ENCODE data around the gene PTPN1.
"Not testable (repeated sequence)": the region's sequence is repeated elsewhere in the genome, so short reads cannot be mapped to it uniquely, and the experiment has no call there.

PTPN1 gene

DNA sequence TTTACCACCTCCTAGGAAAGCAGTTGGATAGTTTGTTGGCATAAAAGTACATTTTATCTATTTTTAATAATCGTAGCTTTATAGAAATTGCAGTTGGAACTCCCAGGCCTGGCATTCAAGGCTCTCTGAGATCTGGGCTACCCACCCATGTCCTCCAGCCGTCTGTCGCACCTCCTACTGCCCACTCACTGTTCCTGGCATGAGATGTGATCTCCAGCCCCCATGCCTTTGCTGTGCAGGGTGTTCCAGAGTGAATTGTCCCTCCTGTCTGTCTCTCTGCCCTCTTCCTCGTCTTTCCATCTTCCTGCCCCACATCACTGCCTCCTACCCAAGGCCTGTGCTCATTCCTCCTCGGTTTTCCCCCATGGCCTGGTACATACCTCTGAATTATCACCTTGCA lies 50.7 kb downstream of the PTPN1 start:
- no peak for DNase-seq

DNA sequence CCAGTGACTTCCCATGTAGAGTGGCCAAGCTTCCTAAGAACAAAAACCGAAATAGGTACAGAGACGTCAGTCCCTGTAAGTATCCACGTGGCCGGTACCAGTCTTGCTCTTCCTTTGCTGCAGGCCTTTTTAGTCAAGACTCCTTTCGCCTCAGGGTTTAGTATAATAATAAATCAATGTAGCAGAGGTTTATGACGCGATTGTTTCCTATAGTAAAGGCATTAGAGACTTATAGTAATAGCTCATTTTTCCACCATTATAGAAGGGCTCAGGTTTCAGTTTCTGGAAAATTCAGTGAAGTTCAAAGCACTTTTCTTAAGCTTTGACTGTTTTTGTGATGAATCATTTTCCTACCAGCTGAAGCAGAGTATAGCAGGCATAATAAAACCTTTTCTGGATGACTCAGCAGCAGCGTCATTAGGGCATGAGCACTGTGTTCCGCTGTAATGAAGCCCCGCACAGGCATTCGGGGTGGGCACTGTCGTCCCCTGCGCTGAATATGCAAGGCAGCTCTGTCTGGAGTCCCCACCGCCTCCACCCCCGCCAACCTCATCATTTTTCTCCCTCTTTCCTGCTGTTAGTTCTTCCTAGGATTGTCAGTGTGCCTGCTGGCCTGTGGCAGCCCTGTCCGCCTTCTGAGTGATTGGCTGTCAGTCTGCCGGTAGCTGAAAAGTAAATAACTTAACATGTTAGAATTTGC lies 51.3 kb downstream of the PTPN1 start:
- peak; percentile 71 for DNase-seq

DNA sequence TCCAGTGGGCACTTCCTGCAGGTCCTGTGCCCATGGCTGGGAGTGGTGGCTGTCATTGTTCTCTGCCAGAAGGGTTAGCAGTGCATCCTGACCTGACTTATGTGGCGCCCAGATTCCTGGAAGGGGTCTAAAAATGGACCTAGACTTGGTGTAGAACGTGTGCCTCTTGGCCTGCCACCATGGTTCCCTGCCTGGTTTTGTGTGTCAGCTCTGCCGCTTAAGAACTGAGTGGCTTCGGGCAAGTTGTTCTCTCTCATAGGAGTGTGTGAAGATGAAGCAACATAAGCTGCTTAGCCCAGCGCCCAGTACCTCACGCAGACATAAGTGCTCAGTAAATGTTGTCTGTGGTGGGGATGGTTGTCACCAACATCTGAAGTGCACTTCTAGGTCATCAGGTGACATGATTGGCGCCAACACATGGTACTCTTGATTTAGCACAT lies 52.1 kb downstream of the PTPN1 start:
- DNase-seq = no peak

DNA sequence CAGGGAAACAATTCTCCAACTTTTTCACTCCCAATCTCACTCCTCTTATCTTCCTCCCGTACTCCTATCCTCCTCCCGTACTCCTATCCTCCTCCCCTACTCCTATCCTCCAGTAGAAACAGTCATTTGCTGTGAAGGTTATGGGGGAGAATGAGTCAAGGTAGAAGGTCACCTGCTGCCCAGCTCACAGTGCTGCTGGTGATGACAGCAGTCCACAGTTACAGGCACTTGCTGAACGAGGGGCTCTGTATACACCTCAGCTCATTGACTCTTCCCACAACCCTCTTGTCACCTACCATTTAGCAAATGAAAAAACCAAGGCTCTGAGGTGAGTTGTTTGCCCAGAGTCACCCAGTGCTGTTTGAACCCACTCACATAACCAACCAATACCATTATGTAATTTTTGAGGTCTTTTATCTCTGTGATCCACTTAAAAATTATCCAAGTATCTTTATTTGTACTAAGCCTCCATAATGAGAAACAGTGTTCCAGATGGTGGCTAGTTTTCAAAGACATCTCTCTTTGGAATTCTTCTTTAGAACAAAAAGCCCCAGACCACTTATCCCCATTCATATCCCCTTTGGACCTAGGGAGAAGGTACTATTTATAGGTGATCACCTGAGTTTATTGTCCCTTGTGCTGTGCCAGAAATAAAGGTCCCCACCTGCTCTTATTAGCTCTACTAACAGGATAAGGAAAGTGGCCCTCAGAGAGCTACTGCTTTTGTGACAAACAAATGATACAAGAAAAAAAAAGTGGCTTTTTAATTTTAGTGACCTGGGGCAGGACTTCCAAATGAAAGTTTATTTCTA lies 53.2 kb downstream of the PTPN1 start:
- no peak for DNase-seq

DNA sequence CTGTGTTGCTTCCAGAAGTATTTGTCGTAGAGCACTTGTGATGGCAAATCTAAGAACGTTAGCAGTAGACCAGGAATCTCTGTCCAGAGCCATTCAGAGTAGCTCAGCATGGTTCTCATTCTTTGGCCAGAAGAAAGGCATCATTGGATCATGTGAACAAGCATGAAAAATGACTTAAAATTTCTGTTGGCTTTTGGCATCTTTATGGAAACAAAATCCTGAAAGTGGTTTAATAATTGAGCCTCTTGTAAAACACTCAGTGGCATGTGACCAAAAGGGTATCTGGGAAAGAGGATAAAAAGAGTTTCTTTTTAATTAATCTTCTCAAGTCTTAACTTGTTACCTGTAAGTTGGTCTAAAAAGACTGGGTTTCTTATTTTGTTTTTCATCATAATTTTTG lies 55.2 kb downstream of the PTPN1 start:
- no peak for DNase-seq

DNA sequence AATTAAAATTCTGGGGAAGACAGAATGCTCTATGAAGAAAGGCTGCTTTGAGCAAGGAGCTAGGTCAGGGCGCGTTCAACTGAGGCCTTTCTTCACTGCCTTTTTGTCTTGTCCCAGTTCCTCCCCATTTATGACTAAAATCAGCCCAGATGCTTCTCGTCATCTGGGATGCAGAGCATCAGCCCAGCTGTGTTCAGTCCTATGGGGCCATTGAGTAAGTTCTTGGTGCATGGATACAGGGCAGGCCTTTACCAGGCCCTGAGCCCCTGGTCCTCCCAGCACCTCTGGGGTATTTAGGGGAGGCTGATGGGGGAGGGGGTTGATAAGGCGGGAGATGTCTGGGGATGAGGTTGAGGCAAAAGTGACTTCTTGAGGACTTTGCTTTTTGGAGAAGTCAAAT lies 55.7 kb downstream of the PTPN1 start:
- DNase-seq = no peak

DNA sequence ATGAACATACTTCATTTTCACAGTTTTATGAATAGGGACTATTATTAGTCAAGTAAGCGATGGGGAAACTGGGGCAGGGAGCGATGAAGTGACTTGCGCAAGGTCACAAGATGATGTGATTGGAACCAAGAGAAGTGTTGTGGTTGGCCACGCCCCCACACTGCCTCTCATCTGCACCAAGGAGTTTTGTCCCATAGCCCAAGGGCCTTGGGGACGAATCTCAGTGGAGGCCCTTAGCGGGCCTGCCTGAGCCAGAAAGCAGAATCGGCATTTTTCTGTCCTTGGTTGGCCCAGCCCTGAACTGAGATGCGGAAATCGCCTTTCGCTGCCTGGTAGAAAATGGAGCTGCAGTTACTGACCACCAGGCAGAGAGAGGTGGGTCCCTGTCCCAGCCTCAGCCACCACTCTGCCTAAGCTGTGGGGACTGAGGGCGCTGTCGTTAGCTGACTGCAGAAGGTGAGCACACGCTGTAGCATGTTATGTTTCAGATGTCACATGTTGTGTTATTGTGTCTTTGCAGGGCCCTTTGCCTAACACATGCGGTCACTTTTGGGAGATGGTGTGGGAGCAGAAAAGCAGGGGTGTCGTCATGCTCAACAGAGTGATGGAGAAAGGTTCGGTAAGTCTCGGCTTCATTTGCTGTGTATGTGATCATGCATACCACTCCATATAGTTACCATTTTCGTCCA lies 57.8 kb downstream of the PTPN1 start:
- DNase-seq = no peak

DNA sequence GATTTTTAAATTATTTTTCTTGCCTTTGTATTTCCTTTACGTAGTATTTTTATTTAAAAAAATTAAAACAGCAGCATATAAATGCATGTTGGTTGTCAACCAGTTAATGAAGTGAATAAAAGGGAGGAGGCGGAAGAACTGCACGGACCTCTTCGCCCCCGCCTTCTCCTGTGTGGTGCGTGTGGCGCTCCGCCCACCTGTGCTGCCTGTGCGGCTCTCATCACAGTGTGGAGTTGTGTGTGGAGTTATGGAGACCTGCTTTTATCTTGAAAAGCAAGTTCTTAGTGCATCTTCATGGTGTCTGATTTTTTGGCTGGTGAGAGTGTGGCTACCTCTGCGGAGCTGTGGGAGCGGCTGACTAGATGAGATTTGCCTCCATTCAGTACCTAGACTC lies 58.4 kb downstream of the PTPN1 start:
- no peak for DNase-seq

DNA sequence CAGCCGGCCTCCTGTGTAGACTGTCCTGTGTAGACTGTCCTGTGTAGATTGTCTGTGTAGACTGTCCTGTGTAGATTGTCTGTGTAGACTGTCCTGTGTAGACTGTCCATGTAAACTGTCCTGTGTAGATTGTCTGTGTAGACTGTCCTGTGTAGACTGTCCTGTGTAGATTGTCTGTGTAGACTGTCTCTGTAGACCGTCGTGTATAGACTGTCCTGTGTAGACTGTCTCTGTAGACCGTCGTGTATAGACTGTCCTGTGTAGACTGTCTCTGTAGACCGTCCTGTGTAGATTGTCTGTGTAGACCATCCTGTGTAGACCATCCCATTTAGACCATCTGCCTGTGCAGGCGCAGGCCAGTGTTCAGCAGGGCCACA lies 59.3 kb downstream of the PTPN1 start:
- not testable (repeated sequence) for DNase-seq

DNA sequence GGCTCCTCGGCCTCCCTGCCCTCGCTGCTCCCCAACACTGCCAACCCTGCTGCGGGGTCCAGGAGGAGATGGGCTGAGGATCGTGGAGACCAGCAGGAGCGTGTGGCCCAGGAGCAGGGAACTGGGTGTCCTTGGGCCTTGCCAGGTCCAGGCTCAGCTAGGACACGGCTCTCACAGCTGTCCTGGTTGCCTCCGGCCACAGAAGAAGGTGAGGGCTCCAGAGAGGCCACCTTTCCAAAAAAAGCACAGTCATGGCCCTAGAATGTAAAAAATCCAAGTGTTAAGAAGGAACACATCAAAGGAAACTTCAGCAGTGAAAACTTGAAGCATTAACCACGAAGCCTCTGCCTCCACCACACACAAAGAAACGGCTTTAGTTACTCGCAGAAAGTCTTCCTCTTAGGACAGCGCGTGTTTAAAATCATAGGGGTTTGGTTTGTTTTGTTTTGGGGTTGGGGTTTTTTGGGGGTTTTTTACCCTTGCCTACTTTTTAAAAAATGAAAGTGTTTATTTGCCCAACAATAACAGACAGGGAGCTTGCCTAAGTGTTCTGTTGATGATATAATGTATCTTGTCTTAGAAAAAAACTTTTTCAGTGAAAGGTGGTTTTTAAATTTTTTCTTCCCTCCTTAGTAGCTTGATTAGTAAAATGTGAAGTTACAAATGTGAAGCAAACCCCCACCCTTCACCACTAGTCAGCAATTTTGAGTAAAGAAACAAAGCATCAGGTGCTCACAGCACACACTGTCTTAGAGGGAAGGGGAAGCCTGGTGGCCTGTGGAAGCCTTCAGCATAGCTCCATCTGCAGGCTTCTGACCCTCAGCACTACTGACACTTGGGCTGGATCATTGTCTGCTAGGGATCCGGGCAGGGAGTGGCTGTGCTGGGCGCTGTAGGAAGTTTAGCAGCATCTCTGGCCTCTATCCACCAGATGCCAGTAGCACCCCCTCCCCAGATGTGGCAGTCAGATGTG lies 60.0 kb downstream of the PTPN1 start:
- no peak for DNase-seq

DNA sequence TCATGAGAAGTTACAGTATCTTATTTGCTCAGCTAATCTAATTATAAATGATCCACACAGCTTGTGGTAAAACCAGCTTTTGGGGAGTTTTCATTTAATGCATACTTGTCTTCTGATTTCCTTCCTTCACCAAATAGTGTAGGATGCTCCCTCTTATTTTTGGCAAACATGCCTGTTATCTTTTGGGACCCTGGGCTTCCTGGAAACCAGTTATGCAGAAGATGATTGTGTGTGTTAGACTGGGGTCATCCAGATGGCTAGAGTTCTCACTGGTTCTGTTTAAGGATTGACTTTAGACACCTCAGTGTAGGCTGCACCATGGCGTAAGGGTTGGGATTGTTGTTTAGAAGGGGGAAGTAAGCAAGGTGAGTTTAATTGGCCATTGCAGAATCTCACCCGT lies 61.3 kb downstream of the PTPN1 start:
- no peak for DNase-seq

DNA sequence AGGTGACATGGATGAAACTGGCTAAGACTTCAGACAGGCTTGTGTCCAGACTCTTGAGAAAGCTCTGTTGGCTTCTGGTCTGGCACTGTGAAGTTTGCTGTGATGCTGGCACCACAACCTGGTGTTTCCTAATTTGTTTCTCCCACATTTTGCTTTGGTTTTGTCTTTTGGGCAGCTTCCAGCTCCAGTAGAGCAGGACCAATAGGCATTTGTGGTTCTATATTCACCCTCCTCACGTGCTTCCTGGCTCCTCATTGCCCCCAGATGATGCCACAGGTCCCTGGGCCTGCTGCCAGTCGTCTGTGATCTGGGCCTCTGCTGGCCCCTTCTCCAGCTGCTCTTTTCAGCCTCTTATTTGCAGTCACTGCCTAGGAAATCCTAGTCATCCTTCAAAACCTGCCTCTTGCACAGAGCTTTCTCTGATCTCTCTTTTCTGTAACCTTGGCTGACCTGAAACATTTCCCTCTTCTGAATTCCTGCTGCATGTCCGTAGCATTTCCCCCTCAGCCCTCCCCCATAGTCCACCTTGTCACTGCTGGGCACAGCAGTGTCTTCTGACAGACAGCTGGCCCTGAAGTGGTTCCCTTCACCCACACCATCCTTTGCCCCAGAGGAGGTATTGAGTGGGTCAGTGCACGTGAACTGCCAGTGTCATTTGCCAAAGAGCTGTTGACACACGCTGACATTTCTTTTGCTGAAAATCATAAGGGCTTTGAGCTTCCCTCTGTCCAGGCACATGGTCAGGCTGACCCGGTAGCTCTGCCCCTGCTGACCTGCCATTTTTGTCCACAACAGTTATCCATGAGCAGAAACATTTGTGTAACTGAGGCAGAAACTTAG lies 63.0 kb downstream of the PTPN1 start:
- peak; percentile 71 for DNase-seq

DNA sequence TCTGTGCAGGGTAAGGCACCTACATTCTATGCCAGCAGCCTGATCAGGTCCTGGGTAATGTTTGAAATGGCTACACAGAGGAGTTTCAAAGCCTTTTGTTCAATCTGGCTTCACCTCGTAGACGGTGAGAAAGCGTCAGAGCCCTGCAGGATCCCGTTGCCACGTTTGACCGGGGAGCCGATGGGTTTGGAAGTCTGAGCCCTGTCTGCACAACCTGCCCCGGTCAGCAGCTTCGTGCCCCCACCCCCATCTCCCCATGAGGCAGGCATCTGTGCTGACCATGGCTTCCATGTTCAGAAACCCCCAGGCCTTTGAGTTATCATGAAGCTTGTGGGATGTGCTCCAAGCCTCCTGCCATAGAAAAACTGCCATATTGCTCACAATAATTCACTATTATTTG lies 63.9 kb downstream of the PTPN1 start:
- no peak for DNase-seq

DNA sequence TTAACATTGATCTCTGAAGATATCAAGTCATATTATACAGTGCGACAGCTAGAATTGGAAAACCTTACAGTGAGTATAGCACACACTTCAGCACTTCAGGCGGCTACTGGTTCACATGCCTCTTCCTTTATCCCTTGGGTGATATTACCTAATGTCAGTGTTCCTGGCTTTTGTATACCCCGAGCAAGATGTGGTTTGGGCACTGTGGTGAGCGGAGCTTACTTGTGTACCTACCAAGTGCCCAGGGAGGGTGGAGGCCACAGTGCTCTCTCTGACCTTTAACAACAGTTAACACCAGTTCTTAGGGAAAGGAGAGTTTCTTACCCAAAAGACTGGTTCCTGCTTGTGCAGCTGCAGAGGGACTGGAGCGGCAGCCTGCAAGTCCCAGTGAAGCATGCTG lies 64.4 kb downstream of the PTPN1 start:
- DNase-seq = no peak

DNA sequence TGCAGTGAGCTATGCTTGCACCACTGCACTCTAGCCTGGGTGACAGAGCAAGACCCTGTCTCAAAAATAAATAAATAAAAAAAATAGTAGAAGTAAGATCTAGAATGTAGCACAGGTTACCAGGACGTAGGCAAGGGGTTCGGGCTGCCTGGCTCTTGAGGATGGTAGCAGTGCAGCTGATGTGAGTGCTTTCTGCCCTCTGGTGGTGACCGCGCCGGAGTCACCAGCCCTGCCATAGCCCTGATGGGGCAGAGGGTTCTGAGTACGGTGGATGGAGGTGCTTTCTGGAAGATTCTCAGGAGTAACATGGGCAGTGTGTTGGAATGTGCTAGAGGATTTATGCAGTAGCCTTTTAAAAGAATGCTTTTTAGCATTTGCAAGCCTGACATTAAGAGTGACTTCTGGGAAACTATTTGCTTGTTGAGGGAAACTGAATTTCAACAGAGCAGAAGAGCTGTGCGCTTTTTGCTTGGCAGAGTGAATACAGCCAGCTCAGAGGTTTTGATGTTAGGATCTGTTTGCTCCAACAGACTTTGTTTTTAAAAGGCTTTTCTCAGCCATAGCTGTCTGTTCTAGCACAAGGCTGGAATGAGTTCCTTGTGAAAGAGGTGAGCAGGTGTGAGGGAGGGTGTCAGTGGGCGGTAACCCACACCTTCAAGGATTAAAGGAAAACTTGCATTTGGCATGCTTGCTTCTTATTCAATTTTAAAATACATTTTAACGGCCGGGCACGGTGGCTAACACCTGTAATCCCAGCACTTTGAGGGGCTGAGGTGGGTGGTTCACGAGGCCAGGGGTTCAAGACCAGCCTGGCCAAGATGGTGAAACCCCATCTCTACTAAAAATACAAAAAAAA lies 65.9 kb downstream of the PTPN1 start:
- peak; percentile 68 for DNase-seq

DNA sequence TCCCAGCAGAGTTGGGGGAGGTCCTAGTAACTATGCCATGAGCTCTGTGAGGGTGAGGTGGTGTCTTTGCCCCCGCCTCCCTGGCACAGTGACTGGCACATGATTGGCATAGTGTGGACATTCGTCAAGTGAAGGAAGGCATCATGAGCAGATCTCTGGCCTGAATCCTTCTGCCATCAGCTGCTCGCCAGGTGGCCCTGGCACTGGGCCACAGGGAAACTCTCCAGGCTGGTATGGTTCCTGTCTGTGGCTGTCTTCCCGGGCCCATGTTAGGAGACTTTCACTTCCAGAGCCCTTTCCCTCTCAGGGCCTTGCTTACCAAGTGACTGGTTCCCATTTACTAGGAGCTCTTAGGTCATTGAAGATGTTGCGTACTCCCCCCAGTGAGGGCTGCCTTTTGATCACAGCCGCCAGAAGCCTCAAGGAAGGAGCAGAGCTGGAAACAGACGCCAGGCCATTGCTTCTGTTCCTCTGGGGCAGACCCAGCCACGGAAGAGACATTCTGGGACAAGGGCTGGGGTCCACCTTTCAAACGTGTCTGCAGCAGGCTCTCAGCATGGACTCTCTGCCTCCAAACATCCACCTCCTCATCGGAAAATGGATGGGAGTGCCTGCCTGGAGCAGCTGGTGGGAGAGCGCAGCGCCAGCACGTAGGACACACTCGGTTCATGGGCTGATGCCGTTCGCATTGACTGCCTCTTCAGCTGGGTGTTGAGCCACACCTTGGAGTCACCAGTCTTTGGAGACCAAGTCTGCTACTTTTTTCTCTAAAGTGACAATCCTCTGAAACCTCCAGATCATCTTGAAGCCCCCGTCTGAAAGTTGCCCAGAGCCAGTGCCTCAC lies 67.2 kb downstream of the PTPN1 start:
- no peak for DNase-seq

DNA sequence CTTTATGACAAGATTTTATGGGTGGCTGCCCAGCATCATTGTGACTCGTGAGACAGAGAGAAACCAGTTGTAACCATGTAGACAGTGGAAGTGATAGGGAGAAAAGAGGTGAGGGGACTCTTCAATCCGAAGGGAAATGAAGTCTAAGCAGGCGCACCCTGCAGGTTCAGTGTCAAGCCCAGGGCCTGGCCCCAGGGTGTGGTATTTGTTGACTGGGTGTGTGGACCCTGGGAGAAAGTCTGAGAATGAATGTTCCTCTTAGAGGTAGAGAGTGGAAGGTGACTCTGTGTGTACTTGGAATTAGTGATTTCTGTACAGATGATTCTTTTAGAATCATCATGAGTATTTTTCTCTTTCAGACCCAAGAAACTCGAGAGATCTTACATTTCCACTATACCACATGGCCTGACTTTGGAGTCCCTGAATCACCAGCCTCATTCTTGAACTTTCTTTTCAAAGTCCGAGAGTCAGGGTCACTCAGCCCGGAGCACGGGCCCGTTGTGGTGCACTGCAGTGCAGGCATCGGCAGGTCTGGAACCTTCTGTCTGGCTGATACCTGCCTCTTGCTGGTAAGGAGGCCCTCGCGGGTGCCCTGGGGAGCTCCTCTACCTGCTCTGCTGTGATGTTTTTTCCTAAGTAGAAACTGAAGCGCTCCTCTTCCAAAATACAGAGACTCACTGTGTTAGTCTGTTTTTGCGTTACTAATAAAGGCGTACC lies 68.0 kb downstream of the PTPN1 start:
- no peak for DNase-seq

DNA sequence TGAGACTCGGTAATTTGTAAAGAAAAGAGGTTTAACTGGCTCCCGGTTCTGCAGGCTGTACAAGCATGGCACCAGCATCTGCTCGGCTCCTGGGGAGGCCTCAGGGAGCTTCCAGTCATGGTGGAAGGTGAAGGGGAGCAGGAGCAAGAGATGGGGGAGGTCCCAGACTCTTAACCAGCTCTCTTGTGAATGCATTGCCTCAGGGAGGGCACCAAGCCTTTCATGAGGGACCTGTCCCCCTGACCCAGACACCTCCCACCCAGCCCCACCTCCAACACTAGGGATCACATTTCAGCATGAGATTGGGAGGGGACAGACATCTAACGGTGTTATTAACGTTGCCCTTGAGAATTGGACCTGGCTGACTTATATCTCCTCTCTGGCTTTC lies 68.6 kb downstream of the PTPN1 start:
- DNase-seq = no peak

DNA sequence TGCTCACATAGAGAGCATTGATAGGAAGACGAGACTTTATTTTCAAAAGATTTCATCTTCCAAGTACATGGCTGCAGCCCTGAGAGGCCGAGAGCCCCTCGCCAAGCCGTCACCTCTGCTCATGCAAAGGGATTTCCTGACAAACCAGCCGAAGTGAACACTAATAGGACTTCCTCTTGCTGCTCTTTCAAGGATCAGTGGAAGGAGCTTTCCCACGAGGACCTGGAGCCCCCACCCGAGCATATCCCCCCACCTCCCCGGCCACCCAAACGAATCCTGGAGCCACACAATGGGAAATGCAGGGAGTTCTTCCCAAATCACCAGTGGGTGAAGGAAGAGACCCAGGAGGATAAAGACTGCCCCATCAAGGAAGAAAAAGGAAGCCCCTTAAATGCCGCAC lies 69.3 kb downstream of the PTPN1 start:
- no peak for DNase-seq

Data from femur (tissue), 1 donor.